VCaP (cell line): ENCODE results near the gene CDH24.

Experiments used
- H3K27ac ChIP-seq: fragments of 450-650 bp; 2 replicates; pipeline ENCODE4 v1.5.1; 2017
- CTCF ChIP-seq: fragments of 450-650 bp; conservative IDR thresholded peaks from 2 replicates; pipeline ENCODE4 v1.5.1; 2017; ENCODE audit warnings: mild to moderate bottlenecking, moderate library complexity

CDH24 gene

GRCh38 chr14:23045419-23046357, 11.6 kb downstream of the CDH24 start:
- TF ChIP-seq CTCF, result no peak

GRCh38 chr14:23044840-23045239, 12.5 kb downstream of the CDH24 start:
- H3K27ac ChIP-seq, result no peak overlapping the region
- TF ChIP-seq CTCF, result no peak

More at GRCh38 chr14:23045419-23046357, 11.6 kb downstream of the CDH24 start:
- no peak overlapping the region for H3K27ac ChIP-seq

GRCh38 chr14:23043754-23044153, 13.6 kb downstream of the CDH24 start:
- H3K27ac ChIP-seq, result no peak overlapping the region
- TF ChIP-seq CTCF, result no peak

GRCh38 chr14:23043145-23043544, 14.2 kb downstream of the CDH24 start:
- TF ChIP-seq CTCF, result no peak
- H3K27ac ChIP-seq, result no peak overlapping the region

- no peak for TF ChIP-seq CTCF
- no peak within 1 kb of the TSS for H3K27ac ChIP-seq
Observed at GRCh38 chr14:23042162-23042965, 15.0 kb downstream of the CDH24 start, which contains the start of gene PSMB11. Gene PSMB11 (plus strand): TSS chr14:23042212. CDS start chr14:23042226, 14 bp downstream.

GRCh38 chr14:23041729-23042128, 15.6 kb downstream of the CDH24 start:
- H3K27ac ChIP-seq, result no peak overlapping the region
- TF ChIP-seq CTCF, result no peak

GRCh38 chr14:23040100-23040499, 17.2 kb downstream of the CDH24 start:
- TF ChIP-seq CTCF, result no peak
- H3K27ac ChIP-seq, result no peak overlapping the region
